Measurements from ENCODE around the gene GPSM3.

Gene GPSM3

DNA sequence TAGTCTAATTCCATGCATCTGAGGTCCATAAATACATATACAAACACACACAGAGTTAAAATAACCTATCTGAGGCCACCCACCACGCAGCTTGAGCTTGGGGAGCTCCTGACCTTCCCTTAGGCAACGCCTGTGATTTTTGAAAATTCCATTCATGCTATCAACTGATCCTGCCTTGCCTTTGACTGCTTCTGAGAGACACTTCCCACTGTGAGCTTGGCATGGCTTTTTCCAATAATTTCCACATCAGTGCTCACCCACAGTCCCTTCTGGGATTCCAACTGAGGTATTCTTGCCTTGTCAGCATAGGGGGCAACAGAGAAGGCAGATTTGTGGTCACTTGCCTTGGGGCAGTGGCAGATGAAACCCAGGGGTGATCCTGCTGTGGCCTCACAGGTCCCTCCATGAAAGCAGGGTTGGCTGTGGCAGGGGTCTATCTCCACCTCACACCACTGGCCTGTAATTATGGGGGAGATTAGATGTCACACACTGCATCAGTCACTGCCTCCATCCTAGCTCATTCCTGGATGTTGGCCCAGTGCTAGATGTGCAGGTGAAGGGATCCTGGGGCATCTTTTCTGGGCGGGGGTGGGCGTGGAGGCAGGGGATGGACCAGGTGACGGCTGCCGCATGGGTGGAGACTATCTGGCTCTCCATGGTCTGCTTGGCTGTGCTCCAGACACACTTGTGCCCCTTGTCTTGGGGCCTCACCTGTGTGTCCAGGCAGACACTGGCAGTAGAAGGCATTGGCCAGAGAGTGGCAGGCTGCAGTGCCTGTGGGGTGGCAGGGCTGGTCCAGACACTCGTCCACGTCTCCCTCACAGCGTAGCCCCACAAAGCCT lies 11.2 kb upstream of the GPSM3 start:
- H3K36me3 ChIP-seq (ENCODE audit: control insufficient read depth in 2 of 2, insufficient read depth in 1 of 2, low read length in 2 of 2): no peaks in the 10 kb centered on the region
- no peak overlapping the region for H3K4me3 ChIP-seq (ENCODE audit: low read depth, low read length)
- peaks cover 6% of the 10 kb centered on the region; the same call in 1 of the 2 replicates for H3K4me1 ChIP-seq (ENCODE audit: control insufficient read depth, insufficient read depth, low read length)
- H3K27ac ChIP-seq (ENCODE audit: extremely low read depth, low read depth, low read length): no peak overlapping the region
- H3K9me3 ChIP-seq (ENCODE audit: control insufficient read depth, insufficient read depth, low read depth, low read length): no peaks in the 10 kb centered on the region
- ChIA-PET POLR2A (interaction anchor here (0.9 to 1.7 kb wide), 3 partner anchors 11 to 13 kb away, joined by 3 to 6 read pairs (median 4); partner anchors contain the start of genes GPSM3 and PBX2), CTCF (interaction anchor here (0.6 to 1.9 kb wide), 5 partner anchors 8 to 605 kb away, joined by 3 to 9 read pairs (median 7); no protein-coding TSS in a partner anchor)
- TF ChIP-seq SP7 (tag by site-specific recombination; IDR thresholded peaks at IDR 0.05) (peak; percentile 57; the same call in 1 of the 2 replicates), ZBTB1 (tag by site-specific recombination; IDR thresholded peaks at IDR 0.05) (no peak), ZIC2 (tag by site-specific recombination; IDR thresholded peaks at IDR 0.05) (peak; percentile 100), ZNF585B (tag by site-specific recombination; IDR thresholded peaks at IDR 0.05) (no peak), GLIS1 (tag by site-specific recombination; IDR thresholded peaks at IDR 0.05) (0 out of 2 replicates have a peak, but pooled peaks have one; percentile 25), ZNF571 (tag by site-specific recombination; IDR thresholded peaks at IDR 0.05) (no peak), FEZF1 (tag by site-specific recombination; IDR thresholded peaks at IDR 0.05) (peak; percentile 72), ZNF423 (tag by site-specific recombination; IDR thresholded peaks at IDR 0.05) (peak; percentile 76), HOXD13 (CRISPR knock-in tag; IDR thresholded peaks at IDR 0.05; ENCODE audit: borderline replicate concordance) (peak; percentile 80; the same call in 1 of the 2 replicates), OSR2 (tag by site-specific recombination; IDR thresholded peaks at IDR 0.05) (0 out of 2 replicates have a peak, but pooled peaks have one; percentile 40), ZNF792 (tag by site-specific recombination; IDR thresholded peaks at IDR 0.05) (no peak), ZNF2 (tag by site-specific recombination; IDR thresholded peaks at IDR 0.05) (no peak), ZNF677 (tag by site-specific recombination; IDR thresholded peaks at IDR 0.05) (no peak), RBAK (tag by site-specific recombination; IDR thresholded peaks at IDR 0.05) (no peak), SCRT1 (tag by site-specific recombination; IDR thresholded peaks at IDR 0.05; ENCODE audit: borderline replicate concordance) (no peak), ZNF76 (tag by site-specific recombination; IDR thresholded peaks at IDR 0.05; ENCODE audit: borderline replicate concordance, low read depth) (no peak), ZNF837 (tag by site-specific recombination; IDR thresholded peaks at IDR 0.05) (no peak), ZNF157 (tag by site-specific recombination; IDR thresholded peaks at IDR 0.05) (no peak)
- TF ChIP-seq, protein P1, sequence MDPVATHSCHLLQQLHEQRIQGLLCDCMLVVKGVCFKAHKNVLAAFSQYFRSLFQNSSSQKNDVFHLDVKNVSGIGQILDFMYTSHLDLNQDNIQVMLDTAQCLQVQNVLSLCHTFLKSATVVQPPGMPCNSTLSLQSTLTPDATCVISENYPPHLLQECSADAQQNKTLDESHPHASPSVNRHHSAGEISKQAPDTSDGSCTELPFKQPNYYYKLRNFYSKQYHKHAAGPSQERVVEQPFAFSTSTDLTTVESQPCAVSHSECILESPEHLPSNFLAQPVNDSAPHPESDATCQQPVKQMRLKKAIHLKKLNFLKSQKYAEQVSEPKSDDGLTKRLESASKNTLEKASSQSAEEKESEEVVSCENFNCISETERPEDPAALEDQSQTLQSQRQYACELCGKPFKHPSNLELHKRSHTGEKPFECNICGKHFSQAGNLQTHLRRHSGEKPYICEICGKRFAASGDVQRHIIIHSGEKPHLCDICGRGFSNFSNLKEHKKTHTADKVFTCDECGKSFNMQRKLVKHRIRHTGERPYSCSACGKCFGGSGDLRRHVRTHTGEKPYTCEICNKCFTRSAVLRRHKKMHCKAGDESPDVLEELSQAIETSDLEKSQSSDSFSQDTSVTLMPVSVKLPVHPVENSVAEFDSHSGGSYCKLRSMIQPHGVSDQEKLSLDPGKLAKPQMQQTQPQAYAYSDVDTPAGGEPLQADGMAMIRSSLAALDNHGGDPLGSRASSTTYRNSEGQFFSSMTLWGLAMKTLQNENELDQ (tag by site-specific recombination; IDR thresholded peaks at IDR 0.05; ENCODE audit: low read depth): no peak
- TF ChIP-seq, protein P2, sequence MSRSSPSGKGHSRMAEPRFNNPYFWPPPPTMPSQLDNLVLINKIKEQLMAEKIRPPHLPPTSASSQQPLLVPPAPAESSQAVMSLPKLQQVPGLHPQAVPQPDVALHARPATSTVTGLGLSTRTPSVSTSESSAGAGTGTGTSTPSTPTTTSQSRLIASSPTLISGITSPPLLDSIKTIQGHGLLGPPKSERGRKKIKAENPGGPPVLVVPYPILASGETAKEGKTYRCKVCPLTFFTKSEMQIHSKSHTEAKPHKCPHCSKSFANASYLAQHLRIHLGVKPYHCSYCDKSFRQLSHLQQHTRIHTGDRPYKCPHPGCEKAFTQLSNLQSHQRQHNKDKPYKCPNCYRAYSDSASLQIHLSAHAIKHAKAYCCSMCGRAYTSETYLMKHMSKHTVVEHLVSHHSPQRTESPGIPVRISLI (tag by site-specific recombination; IDR thresholded peaks at IDR 0.05): no peak
- TF ChIP-seq, protein P3, sequence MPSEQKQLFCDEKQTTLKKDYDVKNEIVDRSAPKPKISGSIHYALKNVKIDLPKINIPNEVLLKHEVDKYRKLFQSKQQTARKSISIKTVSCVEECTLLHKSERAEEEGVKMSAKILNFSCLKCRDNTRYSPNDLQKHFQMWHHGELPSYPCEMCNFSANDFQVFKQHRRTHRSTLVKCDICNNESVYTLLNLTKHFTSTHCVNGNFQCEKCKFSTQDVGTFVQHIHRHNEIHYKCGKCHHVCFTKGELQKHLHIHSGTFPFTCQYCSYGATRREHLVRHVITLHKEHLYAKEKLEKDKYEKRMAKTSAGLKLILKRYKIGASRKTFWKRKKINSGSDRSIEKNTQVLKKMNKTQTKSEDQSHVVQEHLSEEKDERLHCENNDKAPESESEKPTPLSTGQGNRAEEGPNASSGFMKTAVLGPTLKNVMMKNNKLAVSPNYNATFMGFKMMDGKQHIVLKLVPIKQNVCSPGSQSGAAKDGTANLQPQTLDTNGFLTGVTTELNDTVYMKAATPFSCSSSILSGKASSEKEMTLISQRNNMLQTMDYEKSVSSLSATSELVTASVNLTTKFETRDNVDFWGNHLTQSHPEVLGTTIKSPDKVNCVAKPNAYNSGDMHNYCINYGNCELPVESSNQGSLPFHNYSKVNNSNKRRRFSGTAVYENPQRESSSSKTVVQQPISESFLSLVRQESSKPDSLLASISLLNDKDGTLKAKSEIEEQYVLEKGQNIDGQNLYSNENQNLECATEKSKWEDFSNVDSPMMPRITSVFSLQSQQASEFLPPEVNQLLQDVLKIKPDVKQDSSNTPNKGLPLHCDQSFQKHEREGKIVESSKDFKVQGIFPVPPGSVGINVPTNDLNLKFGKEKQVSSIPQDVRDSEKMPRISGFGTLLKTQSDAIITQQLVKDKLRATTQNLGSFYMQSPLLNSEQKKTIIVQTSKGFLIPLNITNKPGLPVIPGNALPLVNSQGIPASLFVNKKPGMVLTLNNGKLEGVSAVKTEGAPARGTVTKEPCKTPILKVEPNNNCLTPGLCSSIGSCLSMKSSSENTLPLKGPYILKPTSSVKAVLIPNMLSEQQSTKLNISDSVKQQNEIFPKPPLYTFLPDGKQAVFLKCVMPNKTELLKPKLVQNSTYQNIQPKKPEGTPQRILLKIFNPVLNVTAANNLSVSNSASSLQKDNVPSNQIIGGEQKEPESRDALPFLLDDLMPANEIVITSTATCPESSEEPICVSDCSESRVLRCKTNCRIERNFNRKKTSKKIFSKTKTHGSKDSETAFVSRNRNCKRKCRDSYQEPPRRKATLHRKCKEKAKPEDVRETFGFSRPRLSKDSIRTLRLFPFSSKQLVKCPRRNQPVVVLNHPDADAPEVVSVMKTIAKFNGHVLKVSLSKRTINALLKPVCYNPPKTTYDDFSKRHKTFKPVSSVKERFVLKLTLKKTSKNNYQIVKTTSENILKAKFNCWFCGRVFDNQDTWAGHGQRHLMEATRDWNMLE (tag by site-specific recombination; conservative IDR thresholded peaks at IDR 0.05; ENCODE audit: low read depth): no peak
- TF ChIP-seq, protein P4, sequence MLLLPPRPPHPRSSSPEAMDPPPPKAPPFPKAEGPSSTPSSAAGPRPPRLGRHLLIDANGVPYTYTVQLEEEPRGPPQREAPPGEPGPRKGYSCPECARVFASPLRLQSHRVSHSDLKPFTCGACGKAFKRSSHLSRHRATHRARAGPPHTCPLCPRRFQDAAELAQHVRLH (tag by site-specific recombination; IDR thresholded peaks at IDR 0.05): no peak
- TF ChIP-seq, protein P5, sequence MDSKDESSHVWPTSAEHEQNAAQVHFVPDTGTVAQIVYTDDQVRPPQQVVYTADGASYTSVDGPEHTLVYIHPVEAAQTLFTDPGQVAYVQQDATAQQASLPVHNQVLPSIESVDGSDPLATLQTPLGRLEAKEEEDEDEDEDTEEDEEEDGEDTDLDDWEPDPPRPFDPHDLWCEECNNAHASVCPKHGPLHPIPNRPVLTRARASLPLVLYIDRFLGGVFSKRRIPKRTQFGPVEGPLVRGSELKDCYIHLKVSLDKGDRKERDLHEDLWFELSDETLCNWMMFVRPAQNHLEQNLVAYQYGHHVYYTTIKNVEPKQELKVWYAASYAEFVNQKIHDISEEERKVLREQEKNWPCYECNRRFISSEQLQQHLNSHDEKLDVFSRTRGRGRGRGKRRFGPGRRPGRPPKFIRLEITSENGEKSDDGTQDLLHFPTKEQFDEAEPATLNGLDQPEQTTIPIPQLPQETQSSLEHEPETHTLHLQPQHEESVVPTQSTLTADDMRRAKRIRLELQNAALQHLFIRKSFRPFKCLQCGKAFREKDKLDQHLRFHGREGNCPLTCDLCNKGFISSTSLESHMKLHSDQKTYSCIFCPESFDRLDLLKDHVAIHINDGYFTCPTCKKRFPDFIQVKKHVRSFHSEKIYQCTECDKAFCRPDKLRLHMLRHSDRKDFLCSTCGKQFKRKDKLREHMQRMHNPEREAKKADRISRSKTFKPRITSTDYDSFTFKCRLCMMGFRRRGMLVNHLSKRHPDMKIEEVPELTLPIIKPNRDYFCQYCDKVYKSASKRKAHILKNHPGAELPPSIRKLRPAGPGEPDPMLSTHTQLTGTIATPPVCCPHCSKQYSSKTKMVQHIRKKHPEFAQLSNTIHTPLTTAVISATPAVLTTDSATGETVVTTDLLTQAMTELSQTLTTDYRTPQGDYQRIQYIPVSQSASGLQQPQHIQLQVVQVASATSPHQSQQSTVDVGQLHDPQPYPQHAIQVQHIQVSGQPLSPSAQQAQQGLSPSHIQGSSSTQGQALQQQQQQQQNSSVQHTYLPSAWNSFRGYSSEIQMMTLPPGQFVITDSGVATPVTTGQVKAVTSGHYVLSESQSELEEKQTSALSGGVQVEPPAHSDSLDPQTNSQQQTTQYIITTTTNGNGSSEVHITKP (tag by site-specific recombination; IDR thresholded peaks at IDR 0.05): 0 out of 2 replicates have a peak, but pooled peaks have one; percentile 8
- TF ChIP-seq, protein P6, sequence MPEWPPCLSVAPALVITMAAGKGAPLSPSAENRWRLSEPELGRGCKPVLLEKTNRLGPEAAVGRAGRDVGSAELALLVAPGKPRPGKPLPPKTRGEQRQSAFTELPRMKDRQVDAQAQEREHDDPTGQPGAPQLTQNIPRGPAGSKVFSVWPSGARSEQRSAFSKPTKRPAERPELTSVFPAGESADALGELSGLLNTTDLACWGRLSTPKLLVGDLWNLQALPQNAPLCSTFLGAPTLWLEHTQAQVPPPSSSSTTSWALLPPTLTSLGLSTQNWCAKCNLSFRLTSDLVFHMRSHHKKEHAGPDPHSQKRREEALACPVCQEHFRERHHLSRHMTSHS (tag by site-specific recombination; IDR thresholded peaks at IDR 0.05): no peak
